Measurements from ENCODE around the gene GPR31. TPM values are rescaled to one million over a fixed set of nuclear protein-coding genes. Genes with fewer than 3 reads are reported as not detected.
"Not testable (repeated sequence)": the region's sequence is repeated elsewhere in the genome, so short reads cannot be mapped to it uniquely, and the experiment has no call there.

The GPR31 gene
- total RNA-seq, 1 experiment from 2014 or later, result not detected

DNA sequence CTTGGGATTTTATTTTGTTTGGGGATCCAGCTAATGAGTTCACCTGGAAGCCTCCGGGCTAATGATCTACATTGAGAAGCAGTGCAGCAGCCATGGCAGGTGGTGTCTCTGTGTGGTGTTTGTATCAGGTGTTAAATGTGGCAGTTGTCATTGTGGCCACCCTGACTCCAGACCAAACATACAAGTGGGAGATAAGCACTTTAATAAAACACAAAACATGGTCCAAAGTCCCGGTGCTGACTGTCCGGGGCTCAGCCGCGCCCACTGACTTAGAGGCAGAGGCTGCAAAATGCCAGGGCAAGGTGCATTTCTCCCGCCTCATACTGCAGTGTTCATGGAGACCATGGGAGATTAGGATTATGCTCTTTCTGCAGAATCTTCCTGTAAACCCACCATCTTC is 23.6 kb upstream of the GPR31 start:
- CTCF ChIA-PET; H3K9me3 Mint-ChIP-seq; ATAC-seq; POLR2A ChIA-PET; H3K36me3 Mint-ChIP-seq; H3K27me3 Mint-ChIP-seq (ENCODE audit: low read depth); H3K27ac Mint-ChIP-seq; DNase-seq (ENCODE audit: low spot score); H3K4me3 Mint-ChIP-seq: not testable (repeated sequence)
- peaks cover 10% of the 10 kb centered on the region for H3K4me1 Mint-ChIP-seq

DNA sequence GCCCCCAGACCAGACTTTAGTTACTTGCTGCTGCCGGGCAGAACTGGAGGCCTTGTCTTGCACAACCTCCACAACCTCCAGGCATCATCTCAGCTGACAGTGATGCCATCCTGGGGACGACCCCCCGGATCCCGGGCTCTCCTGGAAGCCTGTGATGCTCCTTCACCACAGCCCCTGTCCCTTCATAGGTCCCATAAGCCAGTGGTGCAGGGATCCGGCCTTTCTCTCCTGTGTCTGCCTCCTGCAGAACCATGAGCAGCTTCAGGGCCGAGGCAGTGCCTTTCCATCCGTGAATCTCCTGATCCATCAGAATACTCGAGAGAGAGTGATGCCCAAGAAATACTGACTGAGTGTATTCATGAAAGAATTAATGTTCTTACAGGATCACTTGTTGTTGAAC is 22.3 kb upstream of the GPR31 start:
- H3K36me3 Mint-ChIP-seq; H3K4me3 Mint-ChIP-seq; CTCF ChIA-PET; H3K27ac Mint-ChIP-seq; H3K9me3 Mint-ChIP-seq; H3K27me3 Mint-ChIP-seq (ENCODE audit: low read depth); POLR2A ChIA-PET; DNase-seq (ENCODE audit: low spot score); ATAC-seq: not testable (repeated sequence)
- H3K4me1 Mint-ChIP-seq, result peaks cover 10% of the 10 kb centered on the region

DNA sequence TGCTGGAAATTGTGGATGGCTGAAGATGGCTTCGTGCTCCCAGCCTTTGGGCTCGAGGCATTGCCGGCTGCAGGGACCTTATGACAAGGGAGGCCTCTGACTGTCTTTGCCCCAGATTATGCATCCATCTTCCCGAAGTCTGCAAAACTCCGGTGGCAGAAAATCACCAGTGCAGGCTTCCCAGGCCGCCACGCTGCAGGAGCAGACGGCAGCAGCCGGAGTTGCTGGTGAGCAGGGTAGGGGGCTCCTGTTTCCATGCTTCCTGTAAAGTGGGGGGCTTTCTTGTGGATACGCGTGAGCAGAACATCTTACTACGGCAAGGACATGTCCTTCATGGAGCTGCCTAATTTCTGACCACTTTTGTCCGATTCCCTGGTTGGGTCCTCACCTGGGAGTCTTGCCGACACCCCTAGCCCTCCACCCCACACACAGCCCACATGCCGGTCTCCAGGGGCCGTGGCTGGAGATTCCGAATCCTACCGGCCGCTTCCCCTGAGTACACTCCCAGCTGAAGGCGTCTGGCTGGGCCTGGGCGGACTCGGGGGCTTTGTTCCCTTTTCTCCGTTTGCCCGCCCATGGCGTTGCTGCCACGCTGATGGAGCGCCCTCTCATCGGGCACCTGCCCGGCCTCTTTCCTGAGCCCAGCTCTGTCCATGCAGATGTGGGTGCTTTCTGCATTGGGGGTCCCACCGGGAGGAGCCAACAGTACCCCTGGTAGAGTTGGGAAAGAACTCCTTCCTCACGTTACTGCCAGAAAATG is 21.3 kb upstream of the GPR31 start:
- H3K27ac Mint-ChIP-seq; DNase-seq (ENCODE audit: low spot score); H3K4me1 Mint-ChIP-seq; H3K9me3 Mint-ChIP-seq; CTCF ChIA-PET; POLR2A ChIA-PET; H3K36me3 Mint-ChIP-seq; H3K27me3 Mint-ChIP-seq (ENCODE audit: low read depth); ATAC-seq; H3K4me3 Mint-ChIP-seq: not testable (repeated sequence)

DNA sequence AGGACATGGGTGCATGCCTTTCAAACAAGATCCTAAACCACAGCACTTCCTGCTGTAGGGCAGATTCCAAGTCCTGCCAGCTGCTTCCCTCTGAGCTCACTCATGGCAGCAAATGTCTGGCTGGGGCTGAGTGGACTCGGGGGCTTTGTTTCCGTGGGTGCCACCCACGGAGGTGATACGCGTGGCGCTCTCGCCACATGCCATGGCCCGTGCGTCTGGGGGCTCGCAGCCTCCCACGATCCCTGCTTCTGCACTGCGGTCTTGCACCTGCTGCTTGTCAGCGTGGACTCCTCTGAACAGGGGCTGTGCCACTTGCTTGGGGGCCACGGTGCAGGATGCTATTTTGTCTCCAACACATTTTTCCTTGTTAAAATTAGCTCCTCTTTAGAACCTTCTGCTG is 19.5 kb upstream of the GPR31 start:
- H3K27ac Mint-ChIP-seq; ATAC-seq; H3K27me3 Mint-ChIP-seq (ENCODE audit: low read depth); POLR2A ChIA-PET; DNase-seq (ENCODE audit: low spot score); CTCF ChIA-PET; H3K36me3 Mint-ChIP-seq; H3K4me3 Mint-ChIP-seq; H3K9me3 Mint-ChIP-seq: not testable (repeated sequence)
- peaks cover 13% of the 10 kb centered on the region for H3K4me1 Mint-ChIP-seq

DNA sequence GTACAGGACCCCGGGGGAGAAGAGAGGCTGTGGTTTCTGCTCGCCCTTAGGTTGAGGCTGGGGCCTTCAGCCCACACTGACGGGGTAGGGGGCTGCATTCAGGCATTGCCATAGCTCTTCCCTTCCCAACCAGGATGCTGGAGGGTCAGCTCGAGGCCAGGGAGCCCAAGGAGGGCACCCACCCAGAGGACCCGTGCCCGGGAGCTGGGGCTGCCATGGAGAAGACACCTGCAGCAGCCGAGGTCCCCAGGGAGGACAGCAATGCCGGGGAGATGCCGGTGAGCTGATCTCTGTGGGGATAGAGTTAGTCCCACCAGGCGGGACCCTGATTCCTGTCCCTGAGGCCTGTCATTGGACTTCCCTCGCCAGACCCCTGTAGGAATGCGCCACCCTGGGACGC is 14.2 kb upstream of the GPR31 start:
- DNase-seq (ENCODE audit: low spot score); CTCF ChIA-PET; H3K9me3 Mint-ChIP-seq; H3K36me3 Mint-ChIP-seq; H3K27ac Mint-ChIP-seq; ATAC-seq; H3K4me3 Mint-ChIP-seq; H3K27me3 Mint-ChIP-seq (ENCODE audit: low read depth); POLR2A ChIA-PET: not testable (repeated sequence)
- peaks cover 21% of the 10 kb centered on the region for H3K4me1 Mint-ChIP-seq

DNA sequence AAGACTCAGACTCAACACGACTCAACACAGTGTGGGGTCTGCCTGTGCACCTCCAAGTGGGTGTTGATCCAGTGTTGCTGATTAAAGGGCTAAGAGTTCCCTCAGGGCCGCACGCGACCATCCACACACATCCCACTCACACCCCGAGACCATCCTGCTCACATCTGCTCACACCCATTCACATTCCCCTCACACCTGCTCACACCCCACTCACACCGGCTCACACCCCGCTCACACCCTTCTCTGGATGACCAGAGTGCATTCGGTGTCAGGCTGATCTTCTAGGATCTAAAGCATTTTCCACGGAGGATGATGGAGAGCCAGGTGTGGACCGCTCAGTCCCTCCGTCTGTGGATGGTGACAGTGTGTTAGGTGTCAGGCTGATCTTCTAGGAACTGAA is 13.5 kb upstream of the GPR31 start:
- DNase-seq (ENCODE audit: low spot score); H3K4me3 Mint-ChIP-seq; POLR2A ChIA-PET; CTCF ChIA-PET; H3K27ac Mint-ChIP-seq; ATAC-seq; H3K27me3 Mint-ChIP-seq (ENCODE audit: low read depth); H3K36me3 Mint-ChIP-seq; H3K9me3 Mint-ChIP-seq: not testable (repeated sequence)
- H3K4me1 Mint-ChIP-seq, result peaks cover 19% of the 10 kb centered on the region

DNA sequence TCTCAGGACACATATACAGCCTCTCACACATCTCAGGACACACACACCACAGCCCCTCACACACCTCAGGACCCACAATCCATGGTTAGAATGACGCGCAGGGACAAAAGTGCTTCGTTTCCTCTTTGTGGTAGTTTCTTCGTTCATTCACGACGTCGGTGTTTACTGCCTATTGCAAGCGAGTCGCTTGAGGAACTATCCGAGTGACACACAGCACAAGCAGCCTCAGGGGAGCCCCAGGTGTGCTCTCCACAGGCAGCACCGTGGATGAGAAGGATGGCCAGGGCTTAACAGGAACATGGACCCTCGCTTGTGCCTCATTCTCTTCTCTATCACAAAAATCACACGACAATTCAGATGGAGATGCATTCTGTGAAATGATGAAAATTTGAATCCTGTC is 12.1 kb upstream of the GPR31 start:
- H3K9me3 Mint-ChIP-seq; H3K27me3 Mint-ChIP-seq (ENCODE audit: low read depth); POLR2A ChIA-PET; H3K36me3 Mint-ChIP-seq; CTCF ChIA-PET; H3K4me3 Mint-ChIP-seq; ATAC-seq; DNase-seq (ENCODE audit: low spot score): not testable (repeated sequence)
- H3K4me1 Mint-ChIP-seq, result peaks cover 33% of the 10 kb centered on the region
- peak overlapping the region; percentile 25 for H3K27ac Mint-ChIP-seq

DNA sequence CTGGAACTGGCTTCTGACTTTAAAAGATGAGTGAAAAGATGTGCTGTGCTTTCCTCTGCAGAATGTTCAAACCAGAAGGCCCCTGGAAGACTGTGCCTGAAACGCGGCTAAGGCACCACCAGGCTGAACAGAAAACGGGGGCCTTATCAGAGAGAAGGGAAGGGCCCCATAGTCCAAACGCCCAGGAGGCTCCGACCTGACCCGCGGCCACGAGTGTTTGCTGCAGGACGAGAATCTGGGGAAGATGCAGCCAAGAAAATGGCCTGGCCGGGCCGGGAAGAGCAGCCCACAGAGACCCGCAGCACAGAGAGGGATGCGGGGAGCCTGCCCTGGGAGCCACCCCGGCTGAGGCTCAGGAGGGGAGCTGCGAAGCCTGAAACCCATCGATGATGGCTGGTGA is 10.5 kb upstream of the GPR31 start:
- H3K9me3 Mint-ChIP-seq; CTCF ChIA-PET; H3K27me3 Mint-ChIP-seq (ENCODE audit: low read depth); POLR2A ChIA-PET; ATAC-seq; H3K36me3 Mint-ChIP-seq; DNase-seq (ENCODE audit: low spot score); H3K27ac Mint-ChIP-seq; H3K4me3 Mint-ChIP-seq: not testable (repeated sequence)
- H3K4me1 Mint-ChIP-seq, result peaks cover 44% of the 10 kb centered on the region

DNA sequence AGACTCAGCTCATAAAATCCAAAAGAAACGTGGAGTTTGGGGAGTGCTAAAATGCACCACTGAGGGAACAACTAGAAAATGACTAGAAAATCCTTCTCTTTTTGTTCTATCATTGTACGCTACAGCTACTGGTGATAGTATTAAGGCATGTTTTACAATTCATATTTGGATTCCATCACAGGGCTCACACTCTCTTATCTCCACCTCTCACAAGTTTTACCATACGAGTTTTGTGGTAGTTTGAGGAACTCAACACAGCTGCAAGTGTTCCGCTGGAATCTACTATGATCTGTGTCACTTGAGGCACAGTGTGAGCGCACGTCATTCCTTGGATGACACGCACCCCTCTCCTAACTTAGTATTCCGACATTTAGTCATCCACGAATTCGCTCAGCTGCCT is 9.9 kb upstream of the GPR31 start:
- H3K36me3 Mint-ChIP-seq; H3K9me3 Mint-ChIP-seq; H3K27ac Mint-ChIP-seq; POLR2A ChIA-PET; ATAC-seq; CTCF ChIA-PET; H3K27me3 Mint-ChIP-seq (ENCODE audit: low read depth); H3K4me3 Mint-ChIP-seq; DNase-seq (ENCODE audit: low spot score): not testable (repeated sequence)
- peaks cover 48% of the 10 kb centered on the region for H3K4me1 Mint-ChIP-seq
